SK-N-SH (cell line): ENCODE results near the gene ASCC3. TPM values are rescaled to one million over a fixed set of nuclear protein-coding genes. Genes with fewer than 3 reads are reported as not detected.

Experiments
- CTCF ChIA-PET: fragments of 300-600, 350-600 bp; formaldehyde crosslinking; extraction: SDS; loops from one replicate; lab custom pipeline; 2021; lab: Yijun Ruan, JAX
- POLR2A ChIA-PET: fragments of 350-600 bp; sonication (Branson Sonifier 250); formaldehyde crosslinking; extraction: SDS; loops from one replicate; lab custom pipeline; 2020; ENCODE audit warnings: antibody characterized with exemption, inconsistent platforms; lab: Yijun Ruan, JAX
- DNase-seq: peaks from one replicate; pipeline ENCODE4 v3.0.0; 2012
- H2AFZ ChIP-seq: fragments of 200-600 bp; sonication (generic); 2 replicates; pipeline ENCODE4 v1.8.1; 2016; ENCODE audit warnings: antibody characterized with exemption, mild to moderate bottlenecking, low read depth
- H3F3A ChIP-seq: fragments of 200-600 bp; sonication (generic); replicated peaks from 2 replicates; pipeline ENCODE3; 2016; ENCODE audit warnings: antibody characterized with exemption, mild to moderate bottlenecking; ENCODE audit not compliant: insufficient read depth
- H3K27ac ChIP-seq, 2 experiments: fragments of 200-500 bp in 1 of 2; fragments of 200-600 bp in 1 of 2; sonication (Bioruptor generic) in 1 of 2; sonication (generic), shearing (Covaris generic) in 1 of 2; 2 replicates each; pipeline versions ENCODE4 v1.5.1 to v1.6.1; 2014 to 2016; ENCODE audit warnings: low read depth in 2 of 2, inconsistent platforms in 1 of 2, low read length in 1 of 2, mild to moderate bottlenecking in 1 of 2, mixed read lengths in 1 of 2
- H3K27me3 ChIP-seq: fragments of 200-600 bp; sonication (generic), shearing (Covaris generic); 2 replicates; pipeline ENCODE4 v1.6.1; 2016; ENCODE audit warnings: mixed run types; ENCODE audit not compliant: insufficient read depth
- H3K36me3 ChIP-seq, 2 experiments: fragments of 200-500 bp in 1 of 2; fragments of 200-600 bp in 1 of 2; sonication (Bioruptor generic) in 1 of 2; sonication (generic) in 1 of 2; replicated peaks in 1 of 2; 2 replicates each; pipeline versions ENCODE3 to v1.5.1; 2014 to 2016; ENCODE audit warnings: low read length in 1 of 2, mild to moderate bottlenecking in 1 of 2; ENCODE audit not compliant: insufficient read depth in 2 of 2, control insufficient read depth in 1 of 2
- H3K4me1 ChIP-seq, 2 experiments: fragments of 200-500 bp in 1 of 2; fragments of 200-600 bp in 1 of 2; sonication (Bioruptor generic) in 1 of 2; sonication (generic), shearing (Covaris generic) in 1 of 2; 2 replicates each; pipeline versions ENCODE4 v1.5.1 to v1.6.1; 2014 to 2016; ENCODE audit warnings: low read depth in 1 of 2, low read length in 1 of 2, mixed run types in 1 of 2; ENCODE audit not compliant: insufficient read depth in 2 of 2, control insufficient read depth in 1 of 2
- H3K4me2 ChIP-seq: fragments of 200-600 bp; sonication (generic), shearing (Covaris generic); 2 replicates; pipeline ENCODE4 v1.6.1; 2017; ENCODE audit warnings: mixed run types
- H3K4me3 ChIP-seq, 2 experiments: fragments of 200-500 bp in 1 of 2; fragments of 200-600 bp in 1 of 2; sonication (Bioruptor generic) in 1 of 2; sonication (generic), shearing (Covaris generic) in 1 of 2; 2 replicates each; pipeline versions ENCODE4 v1.5.1 to v1.8.1; 2014 to 2016; ENCODE audit warnings: low read depth in 2 of 2, inconsistent platforms in 1 of 2, low read length in 1 of 2, mild to moderate bottlenecking in 1 of 2, mixed read lengths in 1 of 2, moderate library complexity in 1 of 2
- H3K79me2 ChIP-seq: fragments of 200-600 bp; sonication (generic); 2 replicates; pipeline ENCODE4 v1.8.1; 2017; ENCODE audit warnings: mild to moderate bottlenecking; ENCODE audit not compliant: insufficient read depth
- H3K9ac ChIP-seq: fragments of 200-600 bp; sonication (generic); 2 replicates; pipeline ENCODE4 v1.6.1; 2017; ENCODE audit warnings: mixed run types
- H3K9me2 ChIP-seq: fragments of 200-600 bp; sonication (generic); 2 replicates; pipeline ENCODE4 v1.6.1; 2017; ENCODE audit warnings: mixed run types
- H3K9me3 ChIP-seq: fragments of 200-600 bp; sonication (generic); 2 replicates; pipeline ENCODE4 v1.6.1; 2017; ENCODE audit warnings: mixed run types, mild to moderate bottlenecking, moderate library complexity
- H4K20me1 ChIP-seq: fragments of 200-600 bp; sonication (generic); 2 replicates; pipeline ENCODE4 v1.6.1; 2017; ENCODE audit warnings: mild to moderate bottlenecking, mixed run types; ENCODE audit not compliant: insufficient read depth
- EZH2phosphoT487 ChIP-seq: fragments of 200-600 bp; sonication (generic); IDR thresholded peaks from 2 replicates; pipeline ENCODE4 v1.6.1; 2017; ENCODE audit warnings: low read depth, mixed run types, mild to moderate bottlenecking, antibody characterized with exemption, moderate library complexity, borderline replicate concordance
- GABPA ChIP-seq: IDR thresholded peaks from 2 replicates; pipeline ENCODE4 v1.4.0; 2012; ENCODE audit warnings: low read depth, mild to moderate bottlenecking
- GATA2 ChIP-seq: sonication (generic); formaldehyde crosslinking; IDR thresholded peaks from 2 replicates; pipeline ENCODE4 v1.5.0; 2020; ENCODE audit warnings: mild to moderate bottlenecking, missing genetic modification reagents
- JUND ChIP-seq: IDR thresholded peaks from 2 replicates; pipeline ENCODE4 v1.4.0; 2012
- MXI1 ChIP-seq: IDR thresholded peaks from 2 replicates; pipeline ENCODE4 v1.6.1; 2012; ENCODE audit warnings: mild to moderate bottlenecking, low read depth, low read length, improper control_type of control experiment
- NFIC ChIP-seq: IDR thresholded peaks from 2 replicates; pipeline ENCODE4 v1.4.0; 2012; ENCODE audit warnings: borderline replicate concordance
- NRF1 ChIP-seq: IDR thresholded peaks from 2 replicates; pipeline ENCODE4 v1.6.1; 2012; ENCODE audit warnings: low read depth, mild to moderate bottlenecking, low read length
- TAF1 ChIP-seq: IDR thresholded peaks from 2 replicates; pipeline ENCODE4 v1.6.1; 2012; ENCODE audit warnings: low read depth, mild to moderate bottlenecking, low read length, moderate library complexity, borderline replicate concordance
- WGBS: methylation state at CpG from one replicate; pipeline ENCODE4 v1.1.6; 2017; ENCODE audit warnings: low lambda C conversion rate; 5-methylcytosine and 5-hydroxymethylcytosine counted together
- polyA plus RNA-seq, 3 experiments: library from polyadenylated mRNA; depleted of rRNA; stranded (reverse); fragments of >200 nt; gene quantifications; 2 replicates each; pipeline ENCODE4 v1.2.3, GENCODE V29; 2012
- TF ChIP-seq, protein P1 (sequence below): fragments of 150-350 bp; IDR thresholded peaks from 2 replicates; pipeline ENCODE4 v1.6.1; 2016; ENCODE audit warnings: mild to moderate bottlenecking, low read depth, low read length
- TF ChIP-seq, protein P2 (sequence below): IDR thresholded peaks from 2 replicates; pipeline ENCODE4; 2012

The ASCC3 gene
- polyA plus RNA-seq, 1 of the 3 experiments (the other 2 are of a cell fraction): 17.9 TPM

DNA sequence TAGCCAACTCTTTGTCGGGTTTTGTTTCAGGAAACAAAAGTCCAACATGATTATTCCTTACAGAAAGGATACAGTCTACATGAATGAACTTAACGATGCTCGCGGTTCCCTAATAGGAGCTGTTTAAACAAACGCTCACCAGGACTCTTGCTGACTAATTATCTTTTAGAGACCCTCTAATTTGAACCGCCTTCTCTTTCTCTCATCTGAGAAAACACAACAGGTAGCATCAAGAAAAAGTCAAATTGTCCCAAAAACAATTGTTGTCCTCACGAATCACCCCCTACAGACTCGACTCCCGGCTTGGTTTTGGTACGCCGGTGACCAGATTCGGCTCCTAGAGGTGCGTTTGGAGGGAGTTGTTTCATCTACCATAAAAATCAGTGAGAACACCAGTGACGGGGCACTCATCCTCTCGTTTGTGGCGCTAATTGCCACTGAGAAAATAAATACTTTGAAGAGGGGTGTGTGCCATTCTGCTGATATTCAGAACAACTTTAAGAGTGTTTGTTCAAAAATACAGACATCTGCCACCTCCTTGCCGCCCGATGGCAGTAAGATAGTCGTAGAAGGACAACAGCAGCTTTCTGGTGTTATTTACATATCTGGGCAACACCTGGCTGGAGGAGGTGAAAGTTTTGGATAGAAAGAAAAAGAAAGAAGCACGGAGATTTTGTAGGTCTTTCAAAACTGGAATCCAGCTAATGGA is 415.3 kb downstream of the ASCC3 start:
- Histone ChIP-seq H4K20me1 (0 out of 2 replicates have a peak, but pooled peaks cover 3% of the 10 kb centered on the region), H3K4me1 (peaks cover 0 to 6% of the 10 kb centered on the region in 2 experiments; a peak in 1 of 4 replicates), H3K27ac (no peak overlapping the region), H3K9me3 (no peaks in the 10 kb centered on the region), H3K27me3 (peaks cover 99% of the 10 kb centered on the region), H3K36me3 (no peaks in the 10 kb centered on the region)
- TF ChIP-seq JUND: no peak
- TF ChIP-seq EZH2phosphoT487: peak; percentile 67
- TF ChIP-seq, all 33 proteins: peak for 1
- Histone ChIP-seq H3K9ac (no peak overlapping the region), H3K79me2 (no peaks in the 10 kb centered on the region), H3K4me3 (no peak overlapping the region), H3F3A (peaks cover 5% of the 10 kb centered on the region), H2AFZ (no peak overlapping the region), H3K9me2 (no peaks in the 10 kb centered on the region), H3K4me2 (no peak overlapping the region)
- 12% methylated on average over 20 of the region's 20 CpGs for WGBS
- DNase-seq: no peak
- POLR2A ChIA-PET: no interaction called here
- CTCF ChIA-PET: interaction anchor here (1.0 to 1.5 kb wide), 4 partner anchors 13 to 366 kb away, joined by 3 to 5 read pairs (median 4); no protein-coding TSS in a partner anchor

DNA sequence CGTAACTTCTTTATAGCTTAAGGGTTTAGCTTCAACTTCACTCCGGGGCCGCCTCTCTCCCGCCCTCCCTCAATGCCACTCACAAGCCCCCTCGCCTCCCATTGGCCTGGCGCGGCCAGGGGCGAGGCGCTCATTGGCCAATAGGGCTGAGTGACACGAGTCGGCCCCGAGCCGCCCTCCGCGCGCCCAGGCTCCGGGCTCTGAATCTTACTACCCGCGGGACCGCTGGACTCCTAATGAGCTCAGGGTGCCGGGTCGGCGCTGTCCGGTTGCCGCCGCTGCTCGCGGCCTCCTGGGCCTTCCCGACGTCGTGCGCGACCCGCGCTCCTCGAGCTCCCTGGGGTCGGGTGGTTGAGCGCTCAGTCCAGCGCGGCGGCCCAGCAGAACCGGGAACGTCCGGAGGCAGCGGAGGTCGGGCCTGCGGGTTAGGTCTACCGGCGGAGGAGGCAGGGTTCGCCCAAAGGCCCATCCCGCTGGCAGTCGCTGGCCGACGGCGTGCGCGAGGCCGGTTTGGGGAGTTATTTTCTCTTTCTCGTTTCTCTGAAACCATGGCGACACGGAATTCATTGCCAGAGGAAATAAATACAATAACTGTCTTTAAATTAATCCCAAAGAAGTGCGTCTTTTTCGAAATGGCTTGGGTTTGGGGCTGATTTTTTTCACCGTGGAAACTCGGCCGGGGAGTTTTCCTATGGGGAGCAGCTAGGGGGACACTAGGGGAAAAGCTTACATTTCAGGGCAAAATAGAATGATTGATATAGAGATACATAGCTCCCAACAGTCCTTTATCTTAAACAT is 416.0 kb downstream of the ASCC3 start, which contains the start of gene SIM1:
Gene SIM1, minus strand, starts transcription at position 19 of the 798 bp plus-strand sequence. CDS start 1,453 bp downstream, outside the sequence.
- TF ChIP-seq TAF1 (no peak), NRF1 (no peak), JUND (no peak), GATA2 (CRISPR knock-in tag) (no peak), EZH2phosphoT487 (peak; percentile 94; the same call in 1 of the 2 replicates), NFIC (no peak), MXI1 (no peak), GABPA (no peak)
- TF ChIP-seq, protein P1, sequence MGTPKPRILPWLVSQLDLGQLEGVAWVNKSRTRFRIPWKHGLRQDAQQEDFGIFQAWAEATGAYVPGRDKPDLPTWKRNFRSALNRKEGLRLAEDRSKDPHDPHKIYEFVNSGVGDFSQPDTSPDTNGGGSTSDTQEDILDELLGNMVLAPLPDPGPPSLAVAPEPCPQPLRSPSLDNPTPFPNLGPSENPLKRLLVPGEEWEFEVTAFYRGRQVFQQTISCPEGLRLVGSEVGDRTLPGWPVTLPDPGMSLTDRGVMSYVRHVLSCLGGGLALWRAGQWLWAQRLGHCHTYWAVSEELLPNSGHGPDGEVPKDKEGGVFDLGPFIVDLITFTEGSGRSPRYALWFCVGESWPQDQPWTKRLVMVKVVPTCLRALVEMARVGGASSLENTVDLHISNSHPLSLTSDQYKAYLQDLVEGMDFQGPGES: peak; percentile 50; the same call in 1 of the 2 replicates
- TF ChIP-seq, protein P2, sequence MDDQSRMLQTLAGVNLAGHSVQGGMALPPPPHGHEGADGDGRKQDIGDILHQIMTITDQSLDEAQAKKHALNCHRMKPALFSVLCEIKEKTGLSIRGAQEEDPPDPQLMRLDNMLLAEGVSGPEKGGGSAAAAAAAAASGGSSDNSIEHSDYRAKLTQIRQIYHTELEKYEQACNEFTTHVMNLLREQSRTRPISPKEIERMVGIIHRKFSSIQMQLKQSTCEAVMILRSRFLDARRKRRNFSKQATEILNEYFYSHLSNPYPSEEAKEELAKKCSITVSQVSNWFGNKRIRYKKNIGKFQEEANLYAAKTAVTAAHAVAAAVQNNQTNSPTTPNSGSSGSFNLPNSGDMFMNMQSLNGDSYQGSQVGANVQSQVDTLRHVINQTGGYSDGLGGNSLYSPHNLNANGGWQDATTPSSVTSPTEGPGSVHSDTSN: peak; percentile 99
- CTCF ChIA-PET: interaction anchor here (0.6 to 1.5 kb wide), 3 partner anchors 14 to 559 kb away, joined by 3 to 5 read pairs (median 4); no protein-coding TSS in a partner anchor
- WGBS: 11% methylated on average over 50 of the region's 66 CpGs
- H3F3A ChIP-seq: peaks cover 5% of the 10 kb centered on the region
- no peaks in the 10 kb centered on the region for H3K9me3 ChIP-seq
- H3K4me3 ChIP-seq: peak within 1 kb of the TSS in 1 of 2 experiments; percentile 35; a peak in 2 of 4 replicates
- H3K36me3 ChIP-seq: no peaks in the 10 kb centered on the region
- POLR2A ChIA-PET: no interaction called here
- DNase-seq: peak; percentile 92
- H3K4me1 ChIP-seq: peaks cover 0 to 6% of the 10 kb centered on the region in 2 experiments; a peak in 1 of 4 replicates
- peaks cover 99% of the 10 kb centered on the region for H3K27me3 ChIP-seq
- 0 out of 2 replicates have a peak, but pooled peaks cover 3% of the 10 kb centered on the region for H4K20me1 ChIP-seq
- no peaks in the 10 kb centered on the region for H3K79me2 ChIP-seq
- no peaks in the 10 kb centered on the region for H3K9me2 ChIP-seq
- peak within 1 kb of the TSS; percentile 61; the same call in 1 of the 2 replicates for H2AFZ ChIP-seq
- peak within 1 kb of the TSS; percentile 65; the same call in 1 of the 2 replicates for H3K4me2 ChIP-seq
- H3K27ac ChIP-seq: no peak within 1 kb of the TSS
- H3K9ac ChIP-seq: no peak within 1 kb of the TSS
